GM12801 (cell line): ENCODE results near the gene MOB2.

Experiments used
- CTCF ChIP-seq: IDR thresholded peaks from one replicate; pipeline ENCODE4 v1.5.1; 2011; ENCODE audit warnings: control low read depth; ENCODE audit not compliant: insufficient read length; ENCODE audit errors: extremely low read depth

MOB2 gene

GRCh38 chr11:1509626-1510255 is 23.2 kb upstream of the MOB2 start:
- no peak for TF ChIP-seq CTCF

DNA sequence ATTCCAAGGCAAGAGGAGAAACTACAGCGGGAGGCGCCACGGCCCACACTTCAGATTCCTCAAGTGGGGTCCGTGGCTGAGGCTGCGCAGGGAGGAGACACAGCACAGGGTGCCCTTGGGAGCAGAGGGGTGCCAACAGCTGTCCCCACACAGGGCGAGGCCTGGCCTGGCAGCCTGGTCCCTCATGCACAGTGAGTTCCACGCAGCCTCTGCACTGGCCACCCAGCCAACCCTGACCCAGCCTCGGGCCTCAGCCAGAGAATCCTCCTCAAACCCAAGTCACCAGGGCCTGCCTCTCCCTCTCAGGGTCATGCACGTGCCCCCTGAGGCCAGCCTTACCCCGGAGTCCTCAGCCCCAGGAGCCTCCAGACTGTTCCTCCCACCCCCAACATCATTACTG is 22.4 kb upstream of the MOB2 start:
- no peak for TF ChIP-seq CTCF

- no peak for TF ChIP-seq CTCF
Observed at GRCh38 chr11:1508491-1508891, 21.9 kb upstream of the MOB2 start.

DNA sequence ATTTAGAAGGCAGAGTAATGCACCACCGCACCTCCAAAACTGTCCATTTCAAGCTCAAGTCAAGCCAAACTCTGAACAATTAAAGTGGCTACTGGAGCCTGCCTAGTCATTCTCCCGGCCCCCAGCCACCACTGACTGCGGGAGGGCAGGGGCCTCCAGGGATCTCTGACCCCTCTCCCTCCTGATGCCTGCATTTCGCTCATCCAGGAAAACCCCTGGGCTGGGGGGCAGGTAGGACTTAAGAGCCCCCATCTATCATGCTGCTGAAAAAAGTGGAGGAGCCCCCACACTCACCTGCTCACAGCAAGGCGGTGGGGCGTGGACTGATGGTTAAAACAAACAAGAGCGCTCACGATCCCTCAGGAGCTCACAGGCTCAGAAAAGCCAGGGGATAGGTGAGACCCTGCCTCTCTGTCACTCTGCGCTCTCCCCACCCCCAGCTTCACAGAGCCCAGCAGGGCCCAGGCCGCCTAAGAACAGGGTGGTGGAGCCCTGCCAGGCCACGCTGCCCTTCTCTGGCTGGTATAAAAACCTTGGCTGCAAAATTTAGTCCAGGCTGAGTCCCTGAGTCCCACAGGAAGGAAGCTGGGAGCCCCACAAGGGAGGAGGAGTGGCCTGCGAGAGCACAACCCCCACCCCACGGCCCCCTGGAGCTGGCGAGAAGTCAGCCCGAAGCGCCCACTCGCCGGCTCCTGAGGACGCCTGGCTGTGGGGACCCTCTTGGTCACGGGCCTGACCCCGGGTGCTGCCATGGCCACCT is 21.0 kb upstream of the MOB2 start:
- TF ChIP-seq CTCF: no peak

DNA sequence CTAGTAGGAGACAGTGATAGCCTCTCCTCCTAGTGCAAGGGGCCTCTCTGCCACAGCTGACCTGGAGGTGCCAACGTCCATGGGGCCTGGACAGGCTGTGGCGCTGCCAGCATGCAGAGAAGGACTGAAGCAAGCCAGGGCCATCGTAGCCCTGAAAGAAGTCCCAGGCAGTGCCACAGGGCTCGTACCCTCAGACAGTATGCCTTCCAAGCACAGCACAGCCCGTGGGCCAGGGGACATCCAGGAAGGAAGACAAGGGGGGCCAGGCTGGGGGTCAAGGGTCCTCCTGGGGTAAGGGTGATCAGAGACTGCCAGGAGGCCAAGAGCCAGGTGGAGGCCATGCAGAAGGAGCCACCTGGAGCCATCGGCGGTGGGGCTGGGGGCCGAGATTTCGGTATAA is 20.4 kb upstream of the MOB2 start:
- no peak for TF ChIP-seq CTCF

- no peak for TF ChIP-seq CTCF
Observed at GRCh38 chr11:1505480-1505879, 18.9 kb upstream of the MOB2 start.

GRCh38 chr11:1504581-1505290 is 18.2 kb upstream of the MOB2 start:
- no peak for TF ChIP-seq CTCF
